Left lung (tissue), 14 donors: Measurements from ENCODE around the gene FAM241A. TPM values are rescaled to one million over a fixed set of nuclear protein-coding genes. Genes with fewer than 3 reads are reported as not detected.

Experiments
- ATAC-seq: fragments of 200-7000 bp; cut with Tn5 transposase; one replicate; pipeline ENCODE4 v1.9.1; 2020; ENCODE audit warnings: moderate library complexity
- DNase-seq, 4 donors: peaks; one replicate each; pipeline ENCODE4 v3.0.0-alpha.2; 2013 to 2020
- H3K27ac ChIP-seq, 2 donors: fragments of 200-600 bp; sonication (generic) in 1 of 2; one replicate each; pipeline versions ENCODE4 v1.5.0 to v1.8.0; 2020 to 2021
- H3K27me3 ChIP-seq, 2 donors: fragments of 200-600 bp; sonication (generic) in 1 of 2; one replicate each; pipeline versions ENCODE4 v1.5.0 to v1.8.0; 2020 to 2021
- H3K36me3 ChIP-seq, 2 donors: fragments of 200-600 bp; sonication (generic) in 1 of 2; one replicate each; pipeline versions ENCODE4 v1.5.0 to v1.8.0; 2020 to 2021
- H3K4me1 ChIP-seq, 2 donors: fragments of 200-600 bp; one replicate each; pipeline ENCODE4 v1.8.0; 2021
- H3K4me3 ChIP-seq, 2 donors: fragments of 200-600 bp; sonication (generic) in 1 of 2; one replicate each; pipeline versions ENCODE4 v1.5.0 to v1.8.0; 2020 to 2021; ENCODE audit warnings: mild to moderate bottlenecking in 1 of 2
- H3K9me3 ChIP-seq, 2 donors: fragments of 200-600 bp; sonication (generic) in 1 of 2; one replicate each; pipeline versions ENCODE4 v1.5.0 to v1.8.0; 2020 to 2021
- intact Hi-C, 2 donors: fragments of 100-400 bp; cut with DNase I; formaldehyde crosslinking; loops; one replicate each; pipeline versions ENCODE4 v1.11.2 to v1.14.2; 2022
- long read RNA-seq, 12 donors: library from polyadenylated mRNA in 2 of 12; unstranded in 2 of 12; transcript quantifications; one replicate each; pipeline ENCODE4 v2.0.0 and lab custom pipeline, GENCODE V29; 2019 to 2026
- polyA plus RNA-seq, 6 donors: library from polyadenylated mRNA; unstranded; fragments of 120-200 nt; gene quantifications; one replicate each; pipeline ENCODE4 v1.2.1, GENCODE V29; 2013; ENCODE audit not compliant: insufficient read length in 6 of 6
- total RNA-seq, 2 donors: library from RNA; stranded (reverse); fragmentation: NEBNext Ultra II Directional; extraction: Animal tissue kit (Norgen Biotek cat#: 25700); gene quantifications; one replicate each; pipeline ENCODE4 v1.2.1, GENCODE V29; 2021
- TF ChIP-seq, protein P1 (sequence below), 2 donors: fragments of 200-600 bp; sonication (generic) in 1 of 2; IDR thresholded peaks; one replicate each; pipeline versions ENCODE4 v1.5.0 to v1.8.0; 2021; ENCODE audit warnings: antibody characterized with exemption in 2 of 2
- donor health status: DM: no; HTN: yes; CAD: no.
- donor health status: DM: no; HTN: no; CAD: no.

The FAM241A gene
- total RNA-seq (1 to 10 TPM; 3.3 to 5.0 TPM), polyA plus RNA-seq (1 to 10 TPM; 2.6 to 3.4 (median 2.9) TPM)
- long read RNA-seq, donor 1, full-length matches to known transcripts: 10 of 10 reads
- long read RNA-seq, donor 1, partial matches to known transcripts: 0 of 10 reads
- long read RNA-seq, donor 1, other reads (novel, unspliced or antisense): 0 of 10 reads
- long read RNA-seq, donor 2, full-length matches to known transcripts: 7 of 7 reads
- long read RNA-seq, donor 2, partial matches to known transcripts: 0 of 7 reads
- long read RNA-seq, donor 2, other reads (novel, unspliced or antisense): 0 of 7 reads
- long read RNA-seq, donor 3, full-length matches to known transcripts: 7 of 7 reads
- long read RNA-seq, donor 3, partial matches to known transcripts: 0 of 7 reads
- long read RNA-seq, donor 3, other reads (novel, unspliced or antisense): 0 of 7 reads
- long read RNA-seq, donor 4, partial matches to known transcripts: 0 of 2 reads
- long read RNA-seq, donor 4, other reads (novel, unspliced or antisense): 2 of 2 reads
- long read RNA-seq, donor 5, full-length matches to known transcripts: 12 of 12 reads
- long read RNA-seq, donor 5, partial matches to known transcripts: 0 of 12 reads
- long read RNA-seq, donor 5, other reads (novel, unspliced or antisense): 0 of 12 reads
- long read RNA-seq, donor 6, full-length matches to known transcripts: 12 of 12 reads
- long read RNA-seq, donor 6, partial matches to known transcripts: 0 of 12 reads
- long read RNA-seq, donor 6, other reads (novel, unspliced or antisense): 0 of 12 reads
- long read RNA-seq, donor 7, full-length matches to known transcripts: 7 of 7 reads
- long read RNA-seq, donor 7, partial matches to known transcripts: 0 of 7 reads
- long read RNA-seq, donor 7, other reads (novel, unspliced or antisense): 0 of 7 reads
- long read RNA-seq, donor 8, full-length matches to known transcripts: 9 of 9 reads
- long read RNA-seq, donor 8, partial matches to known transcripts: 0 of 9 reads
- long read RNA-seq, donor 8, other reads (novel, unspliced or antisense): 0 of 9 reads
- long read RNA-seq, donor 9: 0 reads
- long read RNA-seq, donor 10, full-length matches to known transcripts: 8 of 8 reads
- long read RNA-seq, donor 10, partial matches to known transcripts: 0 of 8 reads
- long read RNA-seq, donor 10, other reads (novel, unspliced or antisense): 0 of 8 reads
- long read RNA-seq, donor 11, full-length matches to known transcripts: 1 of 1 reads
- long read RNA-seq, donor 11, partial matches to known transcripts: 0 of 1 reads
- long read RNA-seq, donor 11, other reads (novel, unspliced or antisense): 0 of 1 reads
- long read RNA-seq, donor 12, full-length matches to known transcripts: 4 of 4 reads
- long read RNA-seq, donor 12, partial matches to known transcripts: 0 of 4 reads
- long read RNA-seq, donor 12, other reads (novel, unspliced or antisense): 0 of 4 reads

DNA sequence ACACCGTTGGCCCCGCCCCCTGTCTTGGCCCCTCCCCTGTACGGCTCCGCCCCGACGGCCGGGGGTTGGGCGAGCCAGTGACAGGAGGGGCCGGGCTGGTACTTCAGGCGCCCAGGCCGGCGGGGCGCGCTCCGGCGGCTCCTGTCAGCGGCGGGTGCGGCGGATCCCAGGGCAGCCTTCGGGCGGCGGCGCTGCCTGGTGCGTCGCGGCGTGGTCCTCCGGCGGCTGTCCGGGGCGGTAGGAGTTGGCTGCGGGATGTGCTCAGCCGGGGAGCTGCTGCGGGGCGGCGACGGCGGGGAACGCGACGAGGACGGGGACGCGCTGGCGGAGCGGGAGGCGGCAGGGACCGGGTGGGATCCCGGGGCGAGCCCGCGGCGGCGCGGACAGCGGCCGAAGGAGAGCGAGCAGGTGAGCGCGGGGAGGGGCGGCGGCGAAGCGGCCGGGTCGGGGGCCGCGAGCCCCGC, at the start of gene FAM241A:
Gene FAM241A (plus strand): TSS at position 129 of the 464 bp plus-strand sequence. CDS start 127 bp downstream, at position 256.
- peak within 1 kb of the TSS; percentile 56 to 85 for H3K4me3 ChIP-seq
- H3K9me3 ChIP-seq: no peaks in the 10 kb centered on the region
- peaks cover 10 to 41% of the 10 kb centered on the region in 2 donors for H3K4me1 ChIP-seq
- DNase-seq (peak; percentile 49 to 96 (median 84)), ATAC-seq (peak; percentile 99)
- H3K36me3 ChIP-seq: no peaks in the 10 kb centered on the region
- H3K27ac ChIP-seq: peak within 1 kb of the TSS; percentile 85 to 90
- H3K27me3 ChIP-seq: no peaks in the 10 kb centered on the region
- intact Hi-C loops: no loop called here
- TF ChIP-seq, protein P1, sequence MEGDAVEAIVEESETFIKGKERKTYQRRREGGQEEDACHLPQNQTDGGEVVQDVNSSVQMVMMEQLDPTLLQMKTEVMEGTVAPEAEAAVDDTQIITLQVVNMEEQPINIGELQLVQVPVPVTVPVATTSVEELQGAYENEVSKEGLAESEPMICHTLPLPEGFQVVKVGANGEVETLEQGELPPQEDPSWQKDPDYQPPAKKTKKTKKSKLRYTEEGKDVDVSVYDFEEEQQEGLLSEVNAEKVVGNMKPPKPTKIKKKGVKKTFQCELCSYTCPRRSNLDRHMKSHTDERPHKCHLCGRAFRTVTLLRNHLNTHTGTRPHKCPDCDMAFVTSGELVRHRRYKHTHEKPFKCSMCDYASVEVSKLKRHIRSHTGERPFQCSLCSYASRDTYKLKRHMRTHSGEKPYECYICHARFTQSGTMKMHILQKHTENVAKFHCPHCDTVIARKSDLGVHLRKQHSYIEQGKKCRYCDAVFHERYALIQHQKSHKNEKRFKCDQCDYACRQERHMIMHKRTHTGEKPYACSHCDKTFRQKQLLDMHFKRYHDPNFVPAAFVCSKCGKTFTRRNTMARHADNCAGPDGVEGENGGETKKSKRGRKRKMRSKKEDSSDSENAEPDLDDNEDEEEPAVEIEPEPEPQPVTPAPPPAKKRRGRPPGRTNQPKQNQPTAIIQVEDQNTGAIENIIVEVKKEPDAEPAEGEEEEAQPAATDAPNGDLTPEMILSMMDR (IDR thresholded peaks at IDR 0.05): no peak

DNA sequence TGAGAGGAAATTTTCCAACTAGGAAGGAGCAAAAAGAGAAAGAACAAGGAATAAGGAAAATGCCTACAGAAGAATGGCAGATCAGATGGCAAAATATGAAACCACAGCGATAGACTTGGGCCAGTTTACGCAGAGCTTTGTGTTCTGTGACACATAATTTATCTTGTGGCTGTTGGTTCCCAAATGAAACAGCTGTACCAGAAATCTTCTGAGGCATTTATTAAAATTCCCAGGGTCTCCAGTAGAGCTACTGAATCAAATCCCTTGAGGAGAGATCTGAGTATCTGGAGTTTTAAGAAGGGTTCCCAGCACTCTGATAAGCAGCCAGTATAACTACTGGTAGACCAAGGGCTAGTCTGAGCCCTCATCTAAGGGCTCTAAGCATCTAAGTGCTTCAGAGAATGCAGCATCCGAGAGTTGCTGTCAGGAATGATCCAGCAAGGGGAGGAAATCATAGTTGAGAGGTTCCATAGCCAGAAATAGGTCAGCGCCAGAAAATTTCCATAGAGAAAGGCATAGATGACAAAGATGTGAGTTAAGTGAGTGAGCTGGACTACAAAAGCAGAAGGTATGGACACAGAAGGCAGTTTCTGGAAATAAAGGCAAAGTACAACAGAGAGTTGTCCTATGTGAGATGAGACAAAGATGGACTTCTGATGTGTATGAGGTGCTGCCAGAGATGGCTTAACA, 46.3 kb upstream of the FAM241A start:
- Histone ChIP-seq H3K27ac (no peak overlapping the region), H3K36me3 (no peaks in the 10 kb centered on the region), H3K9me3 (no peaks in the 10 kb centered on the region), H3K27me3 (no peaks in the 10 kb centered on the region), H3K4me1 (no peaks in the 10 kb centered on the region), H3K4me3 (no peak overlapping the region)
- TF ChIP-seq, protein P1 (IDR thresholded peaks at IDR 0.05): no peak
- DNase-seq: no peak
- no peak for ATAC-seq
- intact Hi-C loops: loop anchor here in 1 of 2 donors (5.0 kb wide), 1 partner anchor 138 kb away; no protein-coding TSS in a partner anchor

DNA sequence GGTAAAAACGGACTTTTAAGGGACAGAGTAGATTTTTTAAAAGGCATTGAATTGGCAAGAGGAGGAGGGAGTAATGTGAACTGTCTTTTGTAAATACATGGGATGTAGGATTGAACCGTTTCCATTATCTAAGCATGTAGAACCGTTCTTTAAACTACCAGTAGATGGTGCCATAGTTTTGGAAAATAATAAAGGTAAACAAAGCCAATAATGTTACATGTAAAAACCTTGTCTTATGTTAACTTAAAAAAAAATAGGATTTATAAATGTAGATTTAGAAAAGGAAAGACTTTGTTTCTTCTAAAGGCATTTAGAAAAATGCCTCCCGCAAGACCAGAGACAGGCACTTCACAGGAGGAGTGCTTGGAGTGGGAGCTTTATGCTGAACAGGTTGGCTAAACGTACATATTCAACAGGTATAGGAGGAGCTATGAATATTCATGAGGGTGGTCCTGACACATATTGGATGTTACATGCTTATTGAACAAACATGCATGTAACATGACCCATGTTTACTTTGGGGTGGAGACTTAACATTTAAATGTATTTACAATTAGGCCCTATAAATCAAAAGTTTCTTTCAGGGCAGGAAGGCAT, 45.5 kb upstream of the FAM241A start:
- peak in 2 of 4 donors; percentile 35 to 59 for DNase-seq
- H3K36me3 ChIP-seq: no peaks in the 10 kb centered on the region
- TF ChIP-seq, protein P1 (IDR thresholded peaks at IDR 0.05): peak; percentile 39 to 71
- ATAC-seq: peak; percentile 88
- H3K27me3 ChIP-seq: no peaks in the 10 kb centered on the region
- H3K27ac ChIP-seq: no peak overlapping the region
- H3K4me1 ChIP-seq: no peaks in the 10 kb centered on the region
- H3K4me3 ChIP-seq: no peak overlapping the region
- H3K9me3 ChIP-seq: no peaks in the 10 kb centered on the region
- intact Hi-C loops: loop anchor here in 1 of 2 donors (5.0 kb wide), 1 partner anchor 138 kb away; no protein-coding TSS in a partner anchor

DNA sequence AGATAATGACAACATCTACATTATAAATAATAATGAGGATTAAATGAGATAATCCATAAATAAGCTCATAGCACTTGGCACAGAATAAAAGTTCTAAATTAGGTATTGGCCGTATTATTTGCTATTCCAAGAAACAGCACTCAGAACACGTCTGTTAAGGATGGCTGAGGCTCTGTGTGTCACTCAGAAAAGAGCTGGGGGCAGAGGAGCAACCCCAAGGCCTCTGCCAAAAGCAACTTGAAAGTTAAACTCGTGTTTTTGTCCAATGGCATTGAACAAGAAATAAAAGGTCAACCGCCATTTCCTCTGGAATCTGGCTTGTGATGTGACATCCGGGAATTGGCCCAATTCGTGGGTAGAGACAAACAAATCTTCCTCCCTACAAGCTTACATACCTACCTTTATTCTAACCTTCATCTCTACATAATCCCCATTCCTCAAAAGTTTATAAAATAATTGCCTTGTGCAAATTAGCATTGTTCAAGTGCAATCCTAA, 42.3 kb upstream of the FAM241A start:
- Histone ChIP-seq H3K4me3 (no peak overlapping the region), H3K36me3 (no peaks in the 10 kb centered on the region), H3K9me3 (no peaks in the 10 kb centered on the region), H3K27me3 (no peaks in the 10 kb centered on the region), H3K4me1 (no peaks in the 10 kb centered on the region), H3K27ac (no peak overlapping the region)
- DNase-seq (no peak), ATAC-seq (no peak)
- intact Hi-C loops: no loop called here
- TF ChIP-seq, protein P1 (IDR thresholded peaks at IDR 0.05): no peak
